Activated CD4-positive, alpha-beta T cell treated with anti-CD3 and anti-CD28 coated beads, Interleukin-2, amount 50 U/mL, for 48 hours (primary cell): ENCODE measurements around the gene L3MBTL2.
"Not testable (repeated sequence)": the region's sequence is repeated elsewhere in the genome, so short reads cannot be mapped to it uniquely, and the experiment has no call there.

Experiments used
- DNase-seq, 2 experiments: peaks; one replicate each; pipeline ENCODE4 v3.0.0-alpha.2; 2020

L3MBTL2 gene

GRCh38 chr22:41242396-41243117 lies 37.4 kb downstream of the L3MBTL2 start:
- no peak for DNase-seq

DNA sequence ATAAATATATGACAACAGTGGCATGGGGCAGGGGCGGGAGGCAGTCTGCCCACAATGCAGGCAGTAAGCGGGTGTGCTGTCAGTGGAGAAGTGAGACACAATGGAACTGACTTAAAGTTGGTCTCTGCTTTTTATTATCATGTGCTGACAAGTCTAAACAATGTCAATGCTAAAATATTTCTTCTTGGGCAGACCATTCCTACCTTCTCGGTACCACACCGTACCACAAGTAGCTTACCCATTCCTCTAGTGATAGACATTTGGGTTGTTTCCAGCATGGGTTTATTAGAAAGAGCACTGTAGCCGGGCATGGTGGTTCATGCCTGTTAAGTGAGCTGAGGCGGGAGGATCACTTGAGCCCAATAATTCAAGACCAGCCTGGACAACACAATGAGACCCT lies 38.2 kb downstream of the L3MBTL2 start:
- DNase-seq: no peak

GRCh38 chr22:41245917-41246499 lies 40.9 kb downstream of the L3MBTL2 start:
- no peak for DNase-seq

- no peak for DNase-seq
Observed at GRCh38 chr22:41247703-41248102, 42.6 kb downstream of the L3MBTL2 start.

GRCh38 chr22:41248314-41248713 lies 43.2 kb downstream of the L3MBTL2 start:
- no peak for DNase-seq

DNA sequence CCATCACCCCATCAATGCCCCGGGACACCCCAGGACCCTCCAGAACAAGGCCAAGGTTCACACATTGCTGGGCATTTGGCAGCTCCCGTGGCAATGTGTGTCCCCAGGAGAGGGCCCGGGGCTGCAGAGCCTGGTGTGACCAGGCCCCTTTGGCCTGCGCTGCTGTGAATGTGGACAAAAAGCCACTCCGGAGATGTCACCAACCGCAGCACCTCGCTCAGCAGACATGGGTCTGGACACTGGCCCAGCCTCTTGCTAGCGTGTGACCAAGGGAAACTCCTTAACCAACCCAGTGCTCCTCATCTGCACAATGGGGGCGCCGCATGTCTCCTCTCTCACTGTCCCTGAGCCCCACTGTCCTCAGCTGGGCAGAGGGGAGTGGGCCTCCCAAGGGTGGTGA lies 43.6 kb downstream of the L3MBTL2 start:
- no peak for DNase-seq

GRCh38 chr22:41249442-41249841 lies 44.3 kb downstream of the L3MBTL2 start:
- no peak for DNase-seq

- DNase-seq: no peak
Observed at GRCh38 chr22:41250127-41250526, 45.0 kb downstream of the L3MBTL2 start.

- no peak for DNase-seq
Observed at GRCh38 chr22:41252365-41252764, 47.3 kb downstream of the L3MBTL2 start.

DNA sequence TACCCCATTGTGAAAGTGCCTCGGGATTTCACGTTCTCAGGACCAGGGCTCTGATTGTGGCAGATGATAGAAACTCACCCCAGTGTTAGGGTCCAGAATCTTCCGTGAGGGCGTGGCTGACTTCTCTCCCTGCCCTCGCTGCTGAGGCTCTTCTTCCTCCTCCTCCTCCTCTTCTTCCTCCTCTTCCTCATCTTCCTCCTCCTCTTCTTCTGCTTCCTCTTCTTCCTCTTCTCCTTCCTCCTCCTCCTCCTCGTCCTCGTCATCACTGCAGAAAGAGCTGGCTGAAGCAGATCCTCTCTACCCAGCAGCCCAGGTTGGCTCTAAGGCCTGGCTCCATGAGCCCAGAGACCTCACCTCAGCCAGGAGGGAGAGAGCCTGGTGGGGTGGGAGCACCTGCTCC lies 49.1 kb downstream of the L3MBTL2 start:
- DNase-seq: no peak

- DNase-seq: no peak
Observed at GRCh38 chr22:41256254-41257253, 51.4 kb downstream of the L3MBTL2 start.

- DNase-seq: no peak
Observed at GRCh38 chr22:41257696-41258095, 52.6 kb downstream of the L3MBTL2 start.

DNA sequence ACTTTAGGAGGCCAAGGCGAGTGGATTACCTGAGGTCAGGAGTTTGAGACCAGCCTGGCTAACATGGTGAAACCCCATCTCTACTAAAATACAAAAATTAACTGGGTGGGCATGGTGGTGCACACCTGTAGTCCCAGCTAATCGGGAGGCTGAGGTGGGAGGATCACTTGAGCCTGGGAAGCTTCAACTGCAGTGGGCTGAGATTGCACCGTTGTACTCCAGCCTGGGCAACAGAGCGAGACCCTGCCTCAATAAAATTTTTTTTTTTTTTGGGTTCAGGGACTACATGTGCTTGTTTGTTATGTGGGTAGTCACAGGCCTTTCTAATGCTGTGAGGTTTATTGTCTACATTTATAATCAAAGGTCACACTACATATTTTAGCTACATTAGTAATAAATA lies 54.6 kb downstream of the L3MBTL2 start:
- DNase-seq: not testable (repeated sequence)

DNA sequence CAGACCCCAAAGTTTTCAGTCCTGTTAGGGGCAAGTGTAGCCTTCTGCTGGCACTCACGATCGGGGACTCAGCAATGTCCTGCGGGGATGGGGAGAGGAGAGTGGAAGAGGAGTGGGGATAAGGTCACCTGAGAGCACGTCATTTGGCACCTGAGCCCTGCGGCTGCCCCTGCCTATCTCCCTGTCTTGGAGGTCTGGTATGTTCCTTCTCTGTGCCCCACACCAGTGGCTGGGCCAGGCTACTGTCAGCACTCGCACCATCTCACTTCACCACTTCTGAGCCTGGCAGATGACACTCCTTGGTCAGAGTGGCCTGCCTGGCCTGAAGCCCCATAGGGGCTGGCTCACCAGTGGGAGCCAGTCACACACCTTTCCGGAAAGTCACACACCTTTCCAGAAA lies 55.8 kb downstream of the L3MBTL2 start:
- DNase-seq: no peak

DNA sequence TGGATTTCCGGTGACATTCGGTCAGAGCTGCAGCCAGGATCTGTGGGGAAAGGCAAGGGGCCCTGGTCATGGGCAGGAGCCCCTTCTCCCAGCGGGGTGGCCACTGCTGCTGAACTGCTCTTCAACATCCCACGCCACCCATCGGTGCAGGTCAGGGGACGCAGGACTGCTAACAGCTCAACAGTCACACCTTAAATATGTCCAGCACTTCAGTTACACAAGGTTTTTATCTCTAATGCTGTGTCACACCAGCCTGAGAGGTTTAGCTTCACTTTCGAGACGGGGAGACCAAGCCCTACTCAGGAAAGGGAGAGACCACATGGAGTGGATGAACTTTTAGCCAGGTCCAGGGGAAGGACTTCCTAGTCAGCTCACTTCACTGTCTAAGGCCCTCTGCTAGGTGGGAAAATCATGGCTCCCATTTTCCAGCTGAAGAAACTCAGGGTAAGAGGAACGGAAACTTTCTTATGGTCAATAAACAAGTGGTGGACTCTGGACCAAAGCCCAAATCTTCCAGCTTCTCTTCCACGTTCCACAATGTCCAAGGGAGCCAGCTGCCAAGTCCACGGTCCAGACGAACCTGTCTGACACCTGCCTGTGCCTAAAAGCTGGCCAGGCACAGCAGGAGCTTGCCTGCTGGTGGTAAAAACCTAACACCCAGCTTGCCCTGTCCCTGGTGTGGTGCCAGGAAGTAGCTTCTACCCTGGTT lies 56.6 kb downstream of the L3MBTL2 start:
- no peak for DNase-seq

GRCh38 chr22:41262250-41262765 lies 57.2 kb downstream of the L3MBTL2 start:
- no peak for DNase-seq

GRCh38 chr22:41263704-41264103 lies 58.6 kb downstream of the L3MBTL2 start:
- DNase-seq: no peak

DNA sequence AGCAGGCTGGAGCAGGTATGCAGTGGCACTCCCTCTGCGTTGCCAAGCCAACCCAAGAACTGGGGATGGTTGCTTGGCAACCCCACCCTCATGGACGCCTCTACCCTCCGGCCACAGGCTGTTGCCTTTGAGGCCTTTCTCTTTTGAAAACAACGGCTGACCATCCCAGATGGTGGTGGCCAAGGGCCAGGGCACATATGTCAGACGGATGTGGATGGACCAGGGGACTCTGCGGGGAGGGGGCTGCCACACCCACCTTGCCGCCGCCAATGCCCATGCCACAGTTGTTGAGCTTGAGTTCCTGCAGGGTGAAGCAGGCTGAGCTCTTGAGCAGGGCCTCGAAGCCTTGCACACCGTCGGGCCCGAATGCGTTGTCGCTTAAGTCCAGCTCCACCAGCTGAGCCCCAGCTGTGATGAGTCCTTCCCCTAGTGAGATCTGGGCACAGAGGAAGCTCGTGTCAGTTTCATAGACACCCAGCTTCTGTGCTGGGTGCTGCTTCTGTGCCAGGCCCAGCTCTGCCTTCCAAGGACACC lies 59.4 kb downstream of the L3MBTL2 start:
- no peak for DNase-seq

DNA sequence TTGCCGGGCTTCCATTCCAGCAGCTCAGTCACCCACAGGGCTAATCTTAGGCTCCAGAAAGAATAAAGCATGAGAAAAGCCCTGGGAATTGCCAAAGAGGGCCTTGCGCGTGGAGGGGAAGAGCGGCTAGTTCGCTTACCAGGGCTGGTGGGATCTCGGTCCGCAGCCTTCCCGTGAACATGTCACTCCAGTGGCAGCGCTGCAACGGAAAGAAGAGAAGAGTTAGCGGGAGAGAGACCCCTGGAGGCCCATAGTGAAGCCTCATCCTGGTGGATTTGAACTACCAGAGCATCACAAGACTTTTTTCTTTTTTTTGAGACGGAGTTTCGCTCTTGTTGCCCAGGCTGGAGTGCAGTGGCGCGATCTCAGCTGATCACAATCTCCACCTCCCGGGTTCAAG lies 62.8 kb downstream of the L3MBTL2 start:
- no peak for DNase-seq

DNA sequence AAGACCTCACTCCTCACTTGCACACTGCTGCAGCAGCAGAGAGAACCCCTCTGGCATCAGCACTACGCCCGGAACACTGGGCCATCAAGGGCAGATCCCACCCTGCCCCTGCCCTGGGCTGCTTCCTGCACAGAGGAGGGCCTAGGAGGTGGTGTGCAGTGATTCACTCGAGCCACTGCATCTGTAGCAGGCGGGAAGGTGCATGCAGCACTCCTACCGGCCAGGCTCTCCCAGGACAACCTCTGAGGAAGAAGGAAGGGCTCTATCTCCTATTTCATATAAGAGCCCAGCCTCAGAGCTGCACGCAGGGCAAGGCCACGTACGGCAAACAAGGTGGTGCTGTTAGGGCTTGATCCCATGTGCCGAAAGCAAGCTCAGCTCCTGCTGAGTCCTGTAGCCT lies 66.7 kb downstream of the L3MBTL2 start:
- DNase-seq: no peak

GRCh38 chr22:41273128-41273527 lies 68.0 kb downstream of the L3MBTL2 start:
- no peak for DNase-seq

GRCh38 chr22:41274856-41275255 lies 69.7 kb downstream of the L3MBTL2 start:
- DNase-seq: no peak
